Dendritic cell treated with granulocyte-macrophage colony-stimulating factor and Interleukin-4, amounts not matched to agents 40 ng/mL and 50 ng/mL, for 4 days (primary cell): ENCODE results near the gene PRR15L.

Source experiments
- H3K27ac Mint-ChIP-seq: one replicate; pipeline ENCODE4 v1.8.0; 2022; ENCODE audit warnings: mild to moderate bottlenecking, mixed read lengths
- H3K27me3 Mint-ChIP-seq: one replicate; pipeline ENCODE4 v1.8.0; 2022; ENCODE audit warnings: mild to moderate bottlenecking, mixed read lengths
- H3K36me3 Mint-ChIP-seq: one replicate; pipeline ENCODE4 v1.8.0; 2022; ENCODE audit warnings: low read depth, mixed read lengths
- H3K4me1 Mint-ChIP-seq: one replicate; pipeline ENCODE4 v1.8.0; 2022; ENCODE audit warnings: low read depth, mixed read lengths
- H3K4me3 Mint-ChIP-seq: one replicate; pipeline ENCODE4 v1.8.0; 2022; ENCODE audit warnings: mild to moderate bottlenecking, moderate library complexity, mixed read lengths
- H3K9me3 Mint-ChIP-seq: one replicate; pipeline ENCODE4 v1.8.0; 2022; ENCODE audit warnings: mixed read lengths
- intact Hi-C: fragments of 100-400 bp; cut with micrococcal nuclease; formaldehyde crosslinking; loops from one replicate; pipeline ENCODE4 v1.15.0; 2022

PRR15L gene

GRCh38 chr17:47962901-47963300, 5.2 kb upstream of the PRR15L start:
- intact Hi-C loops = no loop called here
- H3K27ac Mint-ChIP-seq = no peak overlapping the region
- H3K27me3 Mint-ChIP-seq = peaks cover 1% of the 10 kb centered on the region
- H3K9me3 Mint-ChIP-seq = no peaks in the 10 kb centered on the region
- H3K4me3 Mint-ChIP-seq = no peak overlapping the region
- peaks cover 5% of the 10 kb centered on the region for H3K4me1 Mint-ChIP-seq
- H3K36me3 Mint-ChIP-seq = no peaks in the 10 kb centered on the region

- H3K36me3 Mint-ChIP-seq = no peaks in the 10 kb centered on the region
- peaks cover 5% of the 10 kb centered on the region for H3K4me1 Mint-ChIP-seq
- H3K27me3 Mint-ChIP-seq = peaks cover 1% of the 10 kb centered on the region
- H3K4me3 Mint-ChIP-seq = no peak overlapping the region
- intact Hi-C loops = no loop called here
- H3K27ac Mint-ChIP-seq = no peak overlapping the region
- H3K9me3 Mint-ChIP-seq = no peaks in the 10 kb centered on the region
Measured at GRCh38 chr17:47961406-47961805, 3.7 kb upstream of the PRR15L start.

- no peak overlapping the region for H3K4me3 Mint-ChIP-seq
- no peaks in the 10 kb centered on the region for H3K4me1 Mint-ChIP-seq
- H3K36me3 Mint-ChIP-seq = no peaks in the 10 kb centered on the region
- H3K9me3 Mint-ChIP-seq = no peaks in the 10 kb centered on the region
- intact Hi-C loops = no loop called here
- H3K27me3 Mint-ChIP-seq = peaks cover 1% of the 10 kb centered on the region
- H3K27ac Mint-ChIP-seq = peak overlapping the region; percentile 7
Measured at GRCh38 chr17:47959825-47960655, 2.4 kb upstream of the PRR15L start.

- H3K27ac Mint-ChIP-seq = no peak overlapping the region
- intact Hi-C loops = no loop called here
- H3K4me1 Mint-ChIP-seq = peaks cover 11% of the 10 kb centered on the region
Measured at GRCh38 chr17:47956791-47957590, 692 bp downstream of the PRR15L start.

GRCh38 chr17:47955497-47956461, 1.9 kb downstream of the PRR15L start:
- Mint-ChIP-seq H3K4me1 (peaks cover 23% of the 10 kb centered on the region), H3K27ac (no peak overlapping the region), H3K36me3 (peaks cover 10% of the 10 kb centered on the region), H3K9me3 (no peaks in the 10 kb centered on the region), H3K4me3 (no peak overlapping the region), H3K27me3 (peaks cover 1% of the 10 kb centered on the region)
- intact Hi-C loops = no loop called here

More at GRCh38 chr17:47956791-47957590, 692 bp downstream of the PRR15L start:
- Mint-ChIP-seq H3K36me3 (peaks cover 10% of the 10 kb centered on the region), H3K27me3 (peaks cover 1% of the 10 kb centered on the region), H3K9me3 (no peaks in the 10 kb centered on the region), H3K4me3 (no peak overlapping the region)

- no peaks in the 10 kb centered on the region for H3K9me3 Mint-ChIP-seq
- intact Hi-C loops = no loop called here
- H3K27me3 Mint-ChIP-seq = no peaks in the 10 kb centered on the region
- peaks cover 42% of the 10 kb centered on the region for H3K4me1 Mint-ChIP-seq
- no peak overlapping the region for H3K27ac Mint-ChIP-seq
- H3K36me3 Mint-ChIP-seq = peaks cover 16% of the 10 kb centered on the region
- no peak overlapping the region for H3K4me3 Mint-ChIP-seq
Measured at GRCh38 chr17:47953909-47954308, 3.8 kb downstream of the PRR15L start.

GRCh38 chr17:47952171-47953021, 5.3 kb downstream of the PRR15L start:
- H3K36me3 Mint-ChIP-seq = peaks cover 29% of the 10 kb centered on the region
- intact Hi-C loops = no loop called here
- no peaks in the 10 kb centered on the region for H3K27me3 Mint-ChIP-seq

GRCh38 chr17:47950448-47950847, 7.2 kb downstream of the PRR15L start:
- peak overlapping the region; percentile 67 for H3K27ac Mint-ChIP-seq
- H3K4me3 Mint-ChIP-seq = no peak overlapping the region
- H3K36me3 Mint-ChIP-seq = peaks cover 47% of the 10 kb centered on the region
- H3K27me3 Mint-ChIP-seq = no peaks in the 10 kb centered on the region
- peaks cover 72% of the 10 kb centered on the region for H3K4me1 Mint-ChIP-seq
- H3K9me3 Mint-ChIP-seq = no peaks in the 10 kb centered on the region
- intact Hi-C loops = no loop called here

More at GRCh38 chr17:47952171-47953021, 5.3 kb downstream of the PRR15L start:
- Mint-ChIP-seq H3K4me1 (peaks cover 52% of the 10 kb centered on the region), H3K9me3 (no peaks in the 10 kb centered on the region), H3K4me3 (no peak overlapping the region), H3K27ac (peak overlapping the region; percentile 61)

- H3K9me3 Mint-ChIP-seq = no peaks in the 10 kb centered on the region
- intact Hi-C loops = loop anchor here (1.0 kb wide), 2 partner anchors 20 to 68 kb away; no protein-coding TSS in a partner anchor
- no peak overlapping the region for H3K4me3 Mint-ChIP-seq
- H3K36me3 Mint-ChIP-seq = peaks cover 52% of the 10 kb centered on the region
- H3K27ac Mint-ChIP-seq = peak overlapping the region; percentile 67
- H3K4me1 Mint-ChIP-seq = peaks cover 77% of the 10 kb centered on the region
- H3K27me3 Mint-ChIP-seq = no peaks in the 10 kb centered on the region
Measured at GRCh38 chr17:47949946-47950345, 7.7 kb downstream of the PRR15L start.

GRCh38 chr17:47949197-47949759, 8.4 kb downstream of the PRR15L start:
- Mint-ChIP-seq H3K4me3 (peak overlapping the region; percentile 51), H3K4me1 (peaks cover 83% of the 10 kb centered on the region), H3K36me3 (peaks cover 58% of the 10 kb centered on the region), H3K27ac (peak overlapping the region; percentile 67), H3K27me3 (no peaks in the 10 kb centered on the region), H3K9me3 (no peaks in the 10 kb centered on the region)
- intact Hi-C loops = loop anchor here (1.0 kb wide), 2 partner anchors 21 to 69 kb away; no protein-coding TSS in a partner anchor

GRCh38 chr17:47948706-47949196, 8.9 kb downstream of the PRR15L start:
- no peak overlapping the region for H3K4me3 Mint-ChIP-seq
- H3K9me3 Mint-ChIP-seq = no peaks in the 10 kb centered on the region
- peak overlapping the region; percentile 67 for H3K27ac Mint-ChIP-seq
- peaks cover 64% of the 10 kb centered on the region for H3K36me3 Mint-ChIP-seq
- intact Hi-C loops = loop anchor here (1.0 kb wide), 2 partner anchors 22 to 70 kb away; no protein-coding TSS in a partner anchor
- peaks cover 89% of the 10 kb centered on the region for H3K4me1 Mint-ChIP-seq
- no peaks in the 10 kb centered on the region for H3K27me3 Mint-ChIP-seq

GRCh38 chr17:47946929-47947397, 10.7 kb downstream of the PRR15L start:
- Mint-ChIP-seq H3K36me3 (peaks cover 60% of the 10 kb centered on the region), H3K27ac (peak overlapping the region; percentile 74), H3K4me3 (no peak overlapping the region), H3K27me3 (no peaks in the 10 kb centered on the region), H3K9me3 (no peaks in the 10 kb centered on the region), H3K4me1 (peaks cover 88% of the 10 kb centered on the region)
- intact Hi-C loops = no loop called here
